B cell (primary cell): ENCODE measurements around the gene AMOTL1. TPM values are rescaled to one million over a fixed set of nuclear protein-coding genes. Genes with fewer than 3 reads are reported as not detected.

Experiments used
- ATAC-seq: fragments of 200-7000 bp; cut with Tn5 transposase; one replicate; pipeline ENCODE4 v1.10.0; 2021; ENCODE audit warnings: low read depth, mild to moderate bottlenecking, moderate number of reproducible peaks, moderate library complexity
- CTCF ChIA-PET: fragments of 350-600 bp; sonication (Branson Sonifier 250); formaldehyde crosslinking; loops from one replicate; lab custom pipeline; 2021; ENCODE audit warnings: antibody characterized with exemption, inconsistent platforms; lab: Charles Lee
- POLR2A ChIA-PET: fragments of 350-600 bp; sonication (Branson Sonifier 250); formaldehyde crosslinking; loops from one replicate; lab custom pipeline; 2021; ENCODE audit warnings: antibody characterized with exemption; lab: Charles Lee
- DNase-seq: peaks from one replicate; pipeline ENCODE4 v3.0.0; 2013
- H2AFZ ChIP-seq: 2 replicates; pipeline ENCODE4 v1.6.1; 2012; ENCODE audit warnings: mild to moderate bottlenecking, low read depth, low read length; ENCODE audit not compliant: insufficient read depth, poor library complexity, severe bottlenecking
- H3K27ac ChIP-seq, 2 donors: 1 replicate in 1 of 2; 2 replicates in 1 of 2; pipeline ENCODE4 v1.5.1; 2012 to 2013; ENCODE audit warnings: low read length in 2 of 2, mild to moderate bottlenecking in 2 of 2, moderate library complexity in 1 of 2
- H3K27me3 ChIP-seq, 4 experiments: fragments of 200-600 bp in 1 of 4; sonication (generic) in 1 of 4; replicated peaks in 1 of 4; 1 replicate in 2 of 4; 2 replicates in 2 of 4; pipeline versions ENCODE4 v1.6.1 to v1.7.0; 2013 to 2016; ENCODE audit warnings: low read length in 3 of 4, mild to moderate bottlenecking in 2 of 4, mixed read lengths in 1 of 4, moderate library complexity in 1 of 4; ENCODE audit not compliant: insufficient read depth in 4 of 4, control insufficient read depth in 3 of 4; ENCODE audit errors: control extremely low read depth in 1 of 4
- H3K36me3 ChIP-seq, 2 experiments: replicated peaks in 1 of 2; 1 replicate in 1 of 2; 2 replicates in 1 of 2; pipeline versions ENCODE4 v1.6.1 to v1.7.1; 2013; ENCODE audit warnings: low read length in 1 of 2; ENCODE audit not compliant: insufficient read depth in 2 of 2, control insufficient read depth in 1 of 2; ENCODE audit errors: control extremely low read depth in 1 of 2, extremely low read depth in 1 of 2
- H3K4me1 ChIP-seq, 2 donors: fragments of 200-600 bp in 1 of 2; sonication (generic) in 1 of 2; 1 replicate in 1 of 2; 2 replicates in 1 of 2; pipeline versions ENCODE4 v1.5.1 to v1.6.1; 2013 to 2017; ENCODE audit warnings: low read length in 2 of 2; ENCODE audit not compliant: control insufficient read depth in 2 of 2, insufficient read depth in 2 of 2
- H3K4me2 ChIP-seq: replicated peaks from 2 replicates; pipeline ENCODE3; 2012; ENCODE audit warnings: mild to moderate bottlenecking, low read depth, low read length; ENCODE audit not compliant: poor library complexity, severe bottlenecking
- H3K4me3 ChIP-seq, 5 experiments: fragments of 200-600 bp in 1 of 5; sonication (generic) in 1 of 5; 1 replicate in 3 of 5; 2 replicates in 2 of 5; pipeline versions ENCODE4 v1.5.1 to v1.7.0; 2011 to 2016; ENCODE audit warnings: low read length in 4 of 5, mild to moderate bottlenecking in 4 of 5, low read depth in 2 of 5, control low read depth in 1 of 5, moderate library complexity in 1 of 5; ENCODE audit not compliant: insufficient read depth in 1 of 5; ENCODE audit errors: control extremely low read depth in 1 of 5, extremely low read depth in 1 of 5
- H3K79me2 ChIP-seq: fragments of 200-600 bp; sonication (generic); one replicate; pipeline ENCODE4 v1.6.0; 2016; ENCODE audit warnings: low read length; ENCODE audit not compliant: control insufficient read depth, insufficient read depth
- H3K9ac ChIP-seq: fragments of 200-600 bp; sonication (generic); 2 replicates; pipeline ENCODE4 v1.6.1; 2017; ENCODE audit warnings: mild to moderate bottlenecking, low read length, moderate library complexity
- H3K9me3 ChIP-seq, 3 donors: one replicate each; pipeline versions ENCODE4 v1.6.1 to v1.7.1; 2013; ENCODE audit warnings: low read length in 2 of 3; ENCODE audit not compliant: control insufficient read depth in 2 of 3, insufficient read depth in 1 of 3; ENCODE audit errors: control extremely low read depth in 1 of 3
- H4K20me1 ChIP-seq: 2 replicates; pipeline ENCODE4 v1.6.0; 2012; ENCODE audit warnings: mild to moderate bottlenecking, low read length; ENCODE audit not compliant: insufficient read depth, control insufficient read depth, poor library complexity, severe bottlenecking
- H3K27ac Mint-ChIP-seq: one replicate; pipeline ENCODE4 v1.8.0; 2021; ENCODE audit warnings: mixed read lengths
- H3K27me3 Mint-ChIP-seq: one replicate; pipeline ENCODE4 v1.8.0; 2021; ENCODE audit warnings: mixed read lengths
- H3K4me1 Mint-ChIP-seq: one replicate; pipeline ENCODE4 v1.8.0; 2021; ENCODE audit warnings: mixed read lengths
- H3K4me3 Mint-ChIP-seq: one replicate; pipeline ENCODE4 v1.8.0; 2021; ENCODE audit warnings: mixed read lengths
- H3K9me3 Mint-ChIP-seq: one replicate; pipeline ENCODE4 v1.8.0; 2022; ENCODE audit warnings: mixed read lengths; ENCODE audit not compliant: insufficient read depth
- CTCF ChIP-seq: fragments of 200-600 bp; IDR thresholded peaks from one replicate; pipeline ENCODE4 v1.8.0; 2022; ENCODE audit warnings: antibody characterized with exemption, mild to moderate bottlenecking
- EZH2 ChIP-seq: IDR thresholded peaks from 2 replicates; pipeline ENCODE4 v1.6.1; 2012; ENCODE audit warnings: borderline replicate concordance, low read depth, mild to moderate bottlenecking, moderate library complexity, low read length; ENCODE audit not compliant: insufficient read depth, poor library complexity, severe bottlenecking
- WGBS: methylation state at CpG from one replicate; pipeline ENCODE4 v1.1.5; 2013; ENCODE audit warnings: missing lambda C conversion rate; ENCODE audit not compliant: insufficient coverage; 5-methylcytosine and 5-hydroxymethylcytosine counted together
- intact Hi-C: fragments of 100-400 bp; cut with micrococcal nuclease; formaldehyde crosslinking; loops from one replicate; pipeline ENCODE4 v1.10.0; 2022
- polyA plus RNA-seq: library from polyadenylated mRNA; depleted of rRNA; stranded (reverse); fragments of >200 nt; gene quantifications from 2 replicates; pipeline ENCODE4 v1.2.3, GENCODE V29; 2012
- total RNA-seq, 2 donors: library from RNA; stranded (reverse); fragments of 120-200 nt in 1 of 2; gene quantifications; 1 replicate in 1 of 2; 2 replicates in 1 of 2; pipeline versions ENCODE4 v1.2.3 to v1.2.4, GENCODE V29; 2013 to 2022

The AMOTL1 gene
- total and polyA plus RNA-seq, 2 donors (not counting 1 experiment from before 2014, with no cell fraction given): 0.04 to 0.30 TPM

GRCh38 chr11:94760296-94760695 lies 7.9 kb upstream of the AMOTL1 start:
- no peaks in the 10 kb centered on the region for H3K36me3 ChIP-seq
- peaks cover 0 to 3% (median 0%) of the 10 kb centered on the region in 4 experiments for H3K27me3 ChIP-seq
- H3K9ac ChIP-seq: no peak overlapping the region
- H3K4me3 Mint-ChIP-seq: no peak overlapping the region
- no peak overlapping the region for H3K4me3 ChIP-seq
- H3K9me3 Mint-ChIP-seq: no peaks in the 10 kb centered on the region
- no peak overlapping the region for H3K4me2 ChIP-seq
- H2AFZ ChIP-seq: no peak overlapping the region
- H3K27me3 Mint-ChIP-seq: peaks cover 4% of the 10 kb centered on the region
- POLR2A ChIA-PET: no interaction called here
- no peaks in the 10 kb centered on the region for H3K4me1 Mint-ChIP-seq
- intact Hi-C loops: no loop called here
- H3K27ac ChIP-seq: no peak overlapping the region
- no peaks in the 10 kb centered on the region for H3K4me1 ChIP-seq
- H3K27ac Mint-ChIP-seq: no peak overlapping the region
- H4K20me1 ChIP-seq: no peaks in the 10 kb centered on the region
- H3K9me3 ChIP-seq: no peaks in the 10 kb centered on the region
- TF ChIP-seq CTCF (no peak), EZH2 (no peak)
- CTCF ChIA-PET: no interaction called here
- no peaks in the 10 kb centered on the region for H3K79me2 ChIP-seq
- ATAC-seq (no peak), DNase-seq (no peak)

DNA sequence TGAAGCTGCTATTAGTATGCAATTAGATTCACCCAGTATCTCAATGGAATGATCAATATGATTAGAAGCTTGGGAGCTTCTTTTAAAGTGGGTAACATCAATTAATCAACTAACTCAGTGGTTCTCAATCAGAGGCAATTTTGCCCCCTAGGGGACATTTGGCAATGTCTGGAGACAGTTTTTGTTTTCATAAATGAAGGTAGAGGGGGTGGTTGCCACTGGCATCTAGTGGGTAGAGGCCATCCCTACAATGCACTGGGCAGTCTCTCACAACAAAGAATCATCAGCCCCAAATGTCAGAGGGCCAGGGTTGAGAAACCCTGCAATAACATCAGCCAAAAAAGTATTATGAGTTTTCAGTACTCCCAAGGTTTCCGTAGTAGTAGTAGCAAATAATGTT lies 5.9 kb upstream of the AMOTL1 start:
- H3K27ac ChIP-seq: no peak overlapping the region
- no peak overlapping the region for H3K4me2 ChIP-seq
- no peak overlapping the region for H3K27ac Mint-ChIP-seq
- DNase-seq: no peak
- H3K79me2 ChIP-seq: no peaks in the 10 kb centered on the region
- CTCF ChIA-PET: no interaction called here
- H3K4me3 ChIP-seq: no peak overlapping the region
- H3K4me3 Mint-ChIP-seq: no peak overlapping the region
- no peaks in the 10 kb centered on the region for H3K9me3 ChIP-seq
- no peaks in the 10 kb centered on the region for H3K9me3 Mint-ChIP-seq
- intact Hi-C loops: no loop called here
- no CpG with 5 or more reads among the region's 1 CpG for WGBS
- no peak overlapping the region for H3K9ac ChIP-seq
- peaks cover 0 to 8% (median 2%) of the 10 kb centered on the region in 4 experiments for H3K27me3 ChIP-seq
- no peak for ATAC-seq
- TF ChIP-seq EZH2: no peak
- no peak for TF ChIP-seq CTCF
- POLR2A ChIA-PET: no interaction called here
- H3K4me1 Mint-ChIP-seq: no peaks in the 10 kb centered on the region
- H2AFZ ChIP-seq: no peak overlapping the region
- no peaks in the 10 kb centered on the region for H3K4me1 ChIP-seq
- peaks cover 4% of the 10 kb centered on the region for H3K27me3 Mint-ChIP-seq
- no peaks in the 10 kb centered on the region for H4K20me1 ChIP-seq
- H3K36me3 ChIP-seq: no peaks in the 10 kb centered on the region
